IPS-15b (cell line): ENCODE measurements around the gene CAPN8.

Experiments used
- H3K27me3 ChIP-seq: one replicate; pipeline ENCODE4 v1.6.1; 2013; ENCODE audit warnings: low read length; ENCODE audit not compliant: control insufficient read depth, insufficient read depth
- H3K36me3 ChIP-seq: one replicate; pipeline ENCODE4 v1.6.1; 2013; ENCODE audit warnings: low read length; ENCODE audit not compliant: control insufficient read depth, insufficient read depth
- H3K4me1 ChIP-seq: one replicate; pipeline ENCODE4 v1.6.1; 2013; ENCODE audit warnings: mild to moderate bottlenecking, low read length; ENCODE audit not compliant: control insufficient read depth, insufficient read depth
- H3K4me3 ChIP-seq: one replicate; pipeline ENCODE4 v1.5.1; 2013; ENCODE audit warnings: low read depth, low read length
- H3K9ac ChIP-seq: one replicate; pipeline ENCODE4 v1.6.1; 2013; ENCODE audit warnings: low read depth, mild to moderate bottlenecking, low read length
- H3K9me3 ChIP-seq: one replicate; pipeline ENCODE4 v1.6.1; 2013; ENCODE audit warnings: mild to moderate bottlenecking, low read length; ENCODE audit not compliant: control insufficient read depth, insufficient read depth

CAPN8 gene

DNA sequence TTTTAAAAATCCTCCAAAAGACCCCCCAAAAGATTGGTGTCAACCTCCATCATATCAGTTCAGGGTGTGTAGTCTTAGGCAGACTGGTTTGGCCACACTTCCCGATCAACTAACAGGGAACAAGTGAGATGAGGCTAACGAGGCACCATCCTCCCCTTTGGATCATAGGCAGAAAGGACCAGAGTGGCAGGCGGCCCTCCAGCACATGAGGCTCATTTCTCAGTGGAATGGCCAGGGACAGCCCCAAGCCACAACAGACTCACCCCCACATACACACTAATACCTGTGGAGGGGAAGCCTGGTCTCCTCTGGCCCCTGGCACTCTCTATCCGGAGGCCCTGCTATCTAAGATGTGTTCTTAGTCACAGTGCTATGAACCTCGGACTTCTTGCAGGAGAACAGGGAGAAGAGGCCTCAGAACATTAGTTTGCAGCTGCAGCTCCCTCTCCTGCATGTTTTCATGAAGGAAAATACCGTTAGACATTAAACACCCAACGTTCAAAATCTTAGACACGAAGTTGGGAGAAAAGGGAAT is 29.6 kb upstream of the CAPN8 start:
- Histone ChIP-seq H3K27me3 (no peaks in the 10 kb centered on the region), H3K9me3 (no peaks in the 10 kb centered on the region), H3K4me3 (no peak overlapping the region), H3K4me1 (no peaks in the 10 kb centered on the region), H3K36me3 (no peaks in the 10 kb centered on the region), H3K9ac (no peak overlapping the region)

DNA sequence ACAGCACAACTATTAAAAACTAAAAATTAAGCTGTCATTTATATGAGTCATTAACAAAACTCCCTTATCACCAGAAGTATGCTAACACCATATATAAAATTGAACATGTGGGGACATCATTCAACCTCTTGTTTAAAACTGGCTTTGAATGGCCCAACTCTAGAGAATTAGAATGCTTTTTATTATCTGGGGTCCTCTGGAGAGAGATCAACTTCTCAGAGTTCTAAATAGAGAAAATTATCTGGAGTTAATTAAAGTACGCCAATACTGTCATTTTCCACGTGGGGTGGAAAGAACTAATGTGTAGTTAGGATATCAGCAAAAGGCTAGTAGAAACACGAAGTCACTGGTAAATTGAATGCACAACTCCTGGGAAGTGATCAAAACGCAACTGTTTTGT is 25.6 kb upstream of the CAPN8 start:
- no peak overlapping the region for H3K4me3 ChIP-seq
- no peaks in the 10 kb centered on the region for H3K36me3 ChIP-seq
- H3K9ac ChIP-seq: no peak overlapping the region
- H3K4me1 ChIP-seq: no peaks in the 10 kb centered on the region
- no peaks in the 10 kb centered on the region for H3K27me3 ChIP-seq
- H3K9me3 ChIP-seq: no peaks in the 10 kb centered on the region

DNA sequence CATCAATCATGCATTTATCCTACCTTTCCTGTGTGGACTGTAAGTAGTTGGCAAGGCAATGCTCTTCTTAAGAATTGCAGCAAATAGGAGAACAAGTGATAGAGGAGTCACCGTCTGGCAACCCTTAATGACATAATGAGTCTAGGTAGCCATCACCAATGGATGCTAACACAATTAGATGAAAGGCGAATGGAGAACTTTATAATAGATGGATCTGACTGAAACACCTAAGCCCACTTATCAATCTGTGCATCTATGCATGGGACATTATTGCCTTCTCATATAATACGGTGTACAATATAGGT is 18.9 kb upstream of the CAPN8 start:
- peaks cover 7% of the 10 kb centered on the region for H3K27me3 ChIP-seq
- H3K9me3 ChIP-seq: no peaks in the 10 kb centered on the region
- no peaks in the 10 kb centered on the region for H3K36me3 ChIP-seq
- no peak overlapping the region for H3K9ac ChIP-seq
- H3K4me1 ChIP-seq: no peaks in the 10 kb centered on the region
- H3K4me3 ChIP-seq: no peak overlapping the region

DNA sequence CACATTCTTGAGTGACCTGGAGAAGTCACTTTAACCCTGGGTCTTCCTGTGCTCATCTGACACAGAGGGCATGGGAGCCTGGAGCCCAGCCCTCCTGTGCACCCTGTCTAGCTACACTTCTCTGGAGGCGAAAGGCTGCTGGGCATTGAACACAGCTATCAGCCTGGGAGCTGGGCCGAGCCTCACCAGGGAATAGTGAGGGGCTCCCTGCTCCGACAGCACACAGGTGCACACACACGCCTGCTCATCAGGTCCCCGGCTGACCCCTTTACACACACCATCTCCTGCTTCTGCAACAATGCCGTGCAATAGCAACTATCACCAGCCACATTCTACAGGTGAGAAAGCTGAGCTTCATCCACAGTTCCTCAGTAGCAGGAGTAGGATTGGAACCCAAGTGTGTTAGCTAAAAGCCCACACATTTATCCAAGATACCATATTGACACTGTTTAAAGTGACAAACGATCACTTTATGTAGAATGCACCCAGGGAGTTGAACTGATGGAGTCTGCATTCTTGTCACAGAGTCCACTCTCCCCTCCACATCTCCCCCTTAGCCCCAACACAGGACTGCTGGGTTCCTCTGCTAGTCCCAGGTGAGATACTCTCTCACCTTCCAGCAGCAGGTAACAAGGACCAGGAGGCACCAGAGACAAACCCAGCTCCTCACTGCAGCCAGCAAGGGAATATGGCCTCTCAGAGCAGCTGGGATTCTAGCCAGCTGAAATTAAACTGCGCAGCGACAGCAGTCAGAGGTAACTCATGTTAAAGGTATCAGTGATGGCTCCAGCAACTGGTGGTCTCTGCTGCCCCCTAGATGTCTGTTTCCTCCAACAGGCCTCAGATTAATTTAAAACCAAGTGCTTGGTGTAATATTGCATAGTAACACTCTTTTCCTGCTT is 18.3 kb upstream of the CAPN8 start:
- no peaks in the 10 kb centered on the region for H3K4me1 ChIP-seq
- H3K27me3 ChIP-seq: peaks cover 7% of the 10 kb centered on the region
- H3K9me3 ChIP-seq: no peaks in the 10 kb centered on the region
- H3K4me3 ChIP-seq: no peak overlapping the region
- H3K36me3 ChIP-seq: no peaks in the 10 kb centered on the region
- H3K9ac ChIP-seq: no peak overlapping the region

DNA sequence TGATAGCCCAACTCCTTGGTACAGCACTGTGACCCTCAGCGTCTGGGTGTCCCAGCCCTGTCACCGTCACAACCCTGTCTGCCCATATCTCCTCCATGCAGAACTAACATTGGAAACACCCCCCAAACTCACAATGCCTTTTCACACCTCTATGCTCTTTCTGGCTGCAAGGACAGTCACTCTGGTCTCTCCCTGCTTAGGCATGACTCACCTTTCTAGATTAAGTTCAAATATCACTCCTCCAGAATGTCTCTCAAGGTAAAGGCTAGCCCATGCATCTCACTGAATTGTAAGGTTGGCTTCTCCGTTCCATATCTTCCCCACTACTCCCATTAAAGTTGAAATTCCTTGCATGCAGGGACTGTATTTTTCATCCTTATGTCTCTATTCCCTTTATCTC is 17.0 kb upstream of the CAPN8 start:
- no peak overlapping the region for H3K9ac ChIP-seq
- H3K4me1 ChIP-seq: no peaks in the 10 kb centered on the region
- H3K4me3 ChIP-seq: no peak overlapping the region
- peaks cover 7% of the 10 kb centered on the region for H3K27me3 ChIP-seq
- no peaks in the 10 kb centered on the region for H3K9me3 ChIP-seq
- no peaks in the 10 kb centered on the region for H3K36me3 ChIP-seq

DNA sequence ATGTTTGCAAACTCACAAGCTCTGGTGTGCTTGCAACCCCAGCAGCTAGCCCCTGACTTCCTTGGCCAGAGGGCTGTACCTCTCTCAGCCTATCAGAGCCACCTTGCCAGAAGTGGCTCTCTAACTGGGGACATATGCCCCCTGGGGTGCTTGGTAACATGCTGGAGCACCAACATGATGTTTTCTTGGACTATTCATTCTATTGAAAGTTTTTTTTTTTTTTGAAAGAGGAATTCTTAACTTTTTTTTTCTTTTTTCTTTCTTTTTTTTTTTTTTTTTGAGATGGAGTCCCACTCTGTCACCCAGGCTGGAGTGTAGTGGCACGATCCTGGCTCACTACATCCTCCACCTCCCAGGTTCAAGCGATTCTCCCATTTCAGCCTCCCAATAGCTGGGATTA is 14.7 kb upstream of the CAPN8 start:
- H3K27me3 ChIP-seq: peaks cover 7% of the 10 kb centered on the region
- no peak overlapping the region for H3K9ac ChIP-seq
- no peaks in the 10 kb centered on the region for H3K36me3 ChIP-seq
- no peaks in the 10 kb centered on the region for H3K9me3 ChIP-seq
- H3K4me1 ChIP-seq: no peaks in the 10 kb centered on the region
- no peak overlapping the region for H3K4me3 ChIP-seq

DNA sequence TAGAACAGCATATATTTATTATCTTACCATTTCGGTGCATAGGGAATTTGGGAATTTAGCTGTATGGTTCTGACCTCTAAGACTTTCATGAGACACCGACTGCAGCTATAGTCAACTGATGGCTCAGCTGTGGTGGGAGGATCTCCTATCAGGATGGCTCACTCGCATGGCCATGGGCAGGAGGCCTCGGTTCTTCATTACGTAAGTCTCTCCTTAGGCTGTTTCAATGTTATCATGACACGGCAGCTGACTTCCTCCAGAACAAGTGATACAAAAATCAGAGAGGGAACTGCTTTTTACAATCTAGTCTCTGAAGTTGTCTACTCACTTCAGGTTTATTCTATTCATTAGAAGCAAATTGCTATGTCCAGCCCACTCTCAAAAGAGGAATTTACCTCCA is 13.3 kb upstream of the CAPN8 start:
- Histone ChIP-seq H3K4me1 (no peaks in the 10 kb centered on the region), H3K9me3 (peaks cover 6% of the 10 kb centered on the region), H3K27me3 (peaks cover 6% of the 10 kb centered on the region), H3K36me3 (no peaks in the 10 kb centered on the region), H3K9ac (no peak overlapping the region), H3K4me3 (no peak overlapping the region)

DNA sequence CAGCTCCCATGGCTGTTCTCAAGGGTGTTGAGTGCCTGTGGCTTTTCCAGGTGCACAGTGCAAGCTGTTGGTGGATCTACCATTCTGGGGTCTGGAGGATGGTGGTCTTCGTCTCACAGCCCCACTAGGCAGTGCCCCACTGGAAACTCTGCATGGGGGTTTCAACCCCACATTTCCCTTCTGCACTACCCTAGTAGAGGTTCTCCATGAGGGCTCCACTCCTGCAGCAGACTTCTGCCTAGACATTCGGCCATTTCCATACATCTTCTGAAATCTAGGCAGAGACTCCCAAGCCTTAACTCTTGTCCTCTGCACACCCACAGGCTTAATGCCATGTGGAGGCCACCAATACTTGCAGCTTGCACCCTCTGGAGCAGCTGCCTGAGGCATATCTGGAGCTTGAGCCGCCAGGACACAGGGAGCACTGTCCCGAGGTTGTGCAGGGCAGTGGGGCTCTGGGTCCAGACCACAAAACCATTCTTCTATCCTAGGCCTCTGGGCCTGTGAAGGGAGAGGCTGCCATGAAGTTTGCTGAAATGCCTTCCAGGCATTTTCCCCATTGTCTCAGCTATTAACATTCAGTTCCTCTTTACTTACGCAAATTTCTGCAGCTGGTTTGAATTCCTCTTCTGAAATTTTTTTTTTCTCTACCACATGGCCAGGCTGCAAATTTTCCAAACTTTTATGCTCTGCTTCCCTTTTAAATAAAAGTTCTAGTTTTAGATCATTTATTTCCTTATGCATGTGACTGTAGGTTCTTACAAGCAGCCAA is 8.8 kb upstream of the CAPN8 start:
- H3K4me1 ChIP-seq: no peaks in the 10 kb centered on the region

DNA sequence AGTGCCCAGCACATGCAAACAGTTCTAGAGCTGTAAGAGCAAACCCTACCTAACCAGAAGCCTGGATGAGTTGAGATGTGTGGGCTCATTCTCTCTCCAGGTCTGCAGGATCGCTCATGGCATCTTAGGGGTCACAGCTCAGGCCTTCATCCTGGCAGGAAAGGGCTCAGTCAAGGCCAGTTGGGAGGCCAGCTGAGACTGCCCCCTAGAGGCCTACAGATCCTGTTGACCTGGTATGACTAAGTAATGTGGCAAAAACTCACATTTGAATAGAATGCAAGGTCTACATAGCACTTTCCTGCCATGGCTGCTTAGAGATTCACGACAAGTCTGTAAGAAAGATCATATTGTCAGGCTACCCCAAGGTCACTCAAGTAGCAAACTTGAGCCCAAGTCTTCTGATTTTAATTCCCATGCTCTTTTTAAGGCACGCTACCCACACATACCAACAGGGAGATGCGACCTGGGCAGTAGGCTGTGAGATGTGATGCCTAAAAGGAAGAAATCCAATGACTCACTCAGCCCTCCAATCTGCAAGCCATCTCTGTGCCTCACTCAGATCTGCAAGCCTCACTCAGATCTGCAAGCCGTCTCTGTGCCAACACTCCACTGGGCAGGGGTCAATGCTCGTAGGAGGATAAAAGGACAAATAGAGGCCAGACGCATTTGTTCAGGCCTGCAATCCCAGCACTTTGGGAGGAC is 5.1 kb upstream of the CAPN8 start:
- Histone ChIP-seq H3K4me1 (no peaks in the 10 kb centered on the region), H3K36me3 (no peaks in the 10 kb centered on the region)

More for the DNA sequence above, 8.8 kb upstream of the CAPN8 start:
- Histone ChIP-seq H3K9ac (no peak overlapping the region), H3K9me3 (peaks cover 6% of the 10 kb centered on the region), H3K36me3 (no peaks in the 10 kb centered on the region), H3K4me3 (no peak overlapping the region), H3K27me3 (no peaks in the 10 kb centered on the region)

DNA sequence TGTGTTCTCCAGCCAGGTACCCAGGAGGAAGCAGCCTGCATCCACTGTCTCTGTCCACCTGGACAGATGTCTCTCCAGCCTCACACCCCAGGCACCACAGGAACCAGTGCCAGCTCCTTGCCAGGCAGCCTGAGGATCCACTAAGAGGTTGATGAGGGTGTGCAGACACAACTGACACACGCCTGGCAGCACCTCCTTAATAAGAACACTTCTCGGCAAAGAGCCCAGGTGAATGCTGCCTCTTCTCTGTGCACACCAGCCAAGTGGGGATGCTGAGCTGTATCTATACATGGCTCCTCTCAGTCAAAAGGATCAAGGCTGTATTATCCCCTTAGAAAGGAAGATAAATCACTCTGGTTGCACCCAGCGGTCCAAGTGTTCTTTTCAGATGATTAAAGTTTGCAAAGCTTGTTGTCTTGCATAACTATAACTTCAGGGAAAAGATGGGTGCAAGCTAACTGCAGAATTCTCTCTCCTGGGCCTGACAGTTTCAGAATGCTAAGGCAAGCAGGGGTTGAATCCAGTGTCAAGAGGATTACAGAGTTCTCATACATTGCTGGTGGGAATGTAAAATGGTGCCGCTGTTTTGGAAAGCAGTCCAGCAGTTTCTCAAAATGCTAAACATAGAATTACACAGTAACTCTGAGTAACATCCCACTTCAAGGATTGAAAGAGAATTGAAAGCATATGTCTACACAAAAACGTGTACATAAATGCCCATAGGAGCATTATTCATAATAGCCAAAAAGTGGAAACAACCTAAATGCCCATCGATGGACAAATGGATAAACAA is 3.7 kb upstream of the CAPN8 start:
- Histone ChIP-seq H3K36me3 (no peaks in the 10 kb centered on the region), H3K4me3 (no peak overlapping the region), H3K4me1 (no peaks in the 10 kb centered on the region), H3K27me3 (no peaks in the 10 kb centered on the region), H3K9ac (no peak overlapping the region), H3K9me3 (peaks cover 4% of the 10 kb centered on the region)

More for the DNA sequence above, 5.1 kb upstream of the CAPN8 start:
- H3K9me3 ChIP-seq: peaks cover 6% of the 10 kb centered on the region
- no peak overlapping the region for H3K4me3 ChIP-seq
- no peak overlapping the region for H3K9ac ChIP-seq
- no peaks in the 10 kb centered on the region for H3K27me3 ChIP-seq
